GM06990 (cell line): Measurements from ENCODE around the gene SLC9A9.

ENCODE experiments used
- DNase-seq: peaks from one replicate; pipeline ENCODE4 v3.0.0-alpha.2; 2011; ENCODE audit not compliant: insufficient read length; ENCODE audit errors: extremely low read depth
- H3K27me3 ChIP-seq: replicated peaks from 2 replicates; pipeline ENCODE4 v1.6.0; 2011; ENCODE audit warnings: low read length; ENCODE audit not compliant: control insufficient read depth, insufficient read depth
- H3K36me3 ChIP-seq: 2 replicates; pipeline ENCODE4 v1.5.1; 2011; ENCODE audit warnings: low read length; ENCODE audit not compliant: control insufficient read depth, insufficient read depth
- H3K4me3 ChIP-seq: replicated peaks from 2 replicates; pipeline ENCODE4 v1.5.1; 2011; ENCODE audit warnings: low read depth, mild to moderate bottlenecking, control low read depth, low read length
- CTCF ChIP-seq: IDR thresholded peaks from 2 replicates; pipeline ENCODE4 v1.5.1; 2011; ENCODE audit warnings: low read length, control low read depth, mild to moderate bottlenecking, inconsistent platforms; ENCODE audit not compliant: insufficient read depth, poor library complexity, severe bottlenecking

The SLC9A9 gene

GRCh38 chr3:143652118-143652517 lies 196.2 kb downstream of the SLC9A9 start:
- DNase-seq: no peak
- no peak overlapping the region for H3K4me3 ChIP-seq
- no peak for TF ChIP-seq CTCF
- H3K27me3 ChIP-seq: no peaks in the 10 kb centered on the region
- no peaks in the 10 kb centered on the region for H3K36me3 ChIP-seq

DNA sequence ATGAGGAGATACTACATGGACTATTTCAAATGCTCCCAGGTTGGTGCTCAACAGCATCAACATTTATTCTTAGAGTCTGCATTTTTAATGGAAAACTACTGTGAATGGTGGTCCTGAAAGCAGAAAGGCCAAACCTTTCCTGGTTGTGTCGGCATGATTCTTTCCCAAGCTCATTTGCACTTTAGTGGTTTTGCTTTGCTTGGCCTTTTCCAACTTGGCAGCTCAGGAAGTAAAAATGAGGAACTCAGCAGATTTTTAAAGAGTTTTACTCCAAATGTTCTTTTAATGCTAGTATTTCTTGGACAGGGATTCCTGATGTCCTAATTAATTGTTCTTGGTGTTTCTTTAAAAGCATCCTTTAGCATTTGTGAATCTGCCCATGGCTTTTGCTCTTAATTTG lies 197.4 kb downstream of the SLC9A9 start:
- Histone ChIP-seq H3K27me3 (no peaks in the 10 kb centered on the region), H3K4me3 (no peak overlapping the region), H3K36me3 (no peaks in the 10 kb centered on the region)
- no peak for TF ChIP-seq CTCF
- no peak for DNase-seq

- no peaks in the 10 kb centered on the region for H3K27me3 ChIP-seq
- DNase-seq: no peak
- no peak overlapping the region for H3K4me3 ChIP-seq
- H3K36me3 ChIP-seq: no peaks in the 10 kb centered on the region
- no peak for TF ChIP-seq CTCF
These were observed 198.1 kb downstream of the SLC9A9 start for GRCh38 chr3:143650120-143650519.

DNA sequence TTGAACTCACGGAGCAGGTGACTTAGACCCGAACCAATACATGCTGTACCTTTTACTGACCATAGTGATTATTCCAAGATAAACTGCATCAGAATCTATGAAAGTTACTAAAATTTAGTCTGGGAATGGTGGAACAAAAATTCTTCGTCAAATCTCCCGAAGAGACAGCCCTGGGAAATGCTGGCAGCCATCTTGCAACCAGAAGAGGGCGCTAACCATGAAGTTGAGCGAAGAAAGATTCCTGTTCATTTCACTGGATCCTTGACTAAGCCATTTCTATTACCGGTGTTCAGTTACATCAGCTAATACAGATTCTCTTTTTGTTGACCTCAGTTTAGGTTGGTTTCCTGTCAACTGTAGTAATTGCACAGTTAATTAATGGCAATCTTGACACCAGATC lies 199.6 kb downstream of the SLC9A9 start:
- TF ChIP-seq CTCF: peak; percentile 29
- Histone ChIP-seq H3K36me3 (no peaks in the 10 kb centered on the region), H3K4me3 (no peak overlapping the region), H3K27me3 (no peaks in the 10 kb centered on the region)
- DNase-seq: no peak

GRCh38 chr3:143648218-143648617 lies 200.1 kb downstream of the SLC9A9 start:
- Histone ChIP-seq H3K36me3 (no peaks in the 10 kb centered on the region), H3K27me3 (no peaks in the 10 kb centered on the region), H3K4me3 (no peak overlapping the region)
- no peak for TF ChIP-seq CTCF
- DNase-seq: no peak

DNA sequence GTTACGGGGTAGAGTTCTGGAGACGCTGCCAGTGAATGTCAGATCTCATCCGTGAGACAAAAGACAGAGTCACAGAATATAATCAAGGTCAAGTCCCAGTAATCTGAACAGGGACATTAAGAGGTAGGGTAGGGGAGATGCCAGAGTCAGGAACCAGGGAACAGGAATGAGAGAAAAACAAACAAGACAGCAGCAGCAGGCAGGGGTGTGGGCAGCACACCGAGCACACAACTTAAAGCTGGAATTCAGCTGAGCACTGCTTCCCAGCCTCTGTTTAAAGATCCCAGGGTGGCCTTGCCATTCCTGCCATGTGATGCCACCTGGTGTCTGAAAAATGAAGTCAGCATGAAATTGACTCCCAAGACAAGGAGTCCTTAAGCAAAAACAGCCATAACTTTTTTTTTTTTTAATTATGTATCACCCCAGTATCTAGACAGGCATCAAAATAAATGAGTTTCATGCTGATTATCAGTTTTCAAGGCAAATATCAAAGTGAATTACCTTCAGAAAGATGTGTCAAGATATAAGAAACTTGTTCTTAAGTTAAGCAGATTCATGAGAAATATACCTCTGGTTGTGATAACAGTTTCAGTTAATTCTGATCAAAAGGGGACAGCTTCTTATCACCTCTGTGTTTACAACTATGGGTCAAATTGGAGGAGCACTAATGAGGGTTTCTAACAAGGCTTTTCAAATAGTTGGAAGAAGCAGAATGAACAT lies 203.7 kb downstream of the SLC9A9 start:
- peak; percentile 55 for TF ChIP-seq CTCF
- DNase-seq: peak; percentile 14

More for the DNA sequence above, 203.7 kb downstream of the SLC9A9 start:
- no peaks in the 10 kb centered on the region for H3K36me3 ChIP-seq
- H3K27me3 ChIP-seq: no peaks in the 10 kb centered on the region
- no peak overlapping the region for H3K4me3 ChIP-seq
